Measurements from ENCODE around the gene NR5A2.

- TF ChIP-seq CTCF (IDR thresholded peaks at IDR 0.05): no peak
- no peak for TF ChIP-seq POLR2AphosphoS5 (IDR thresholded peaks at IDR 0.05)
- no peak for TF ChIP-seq EP300 (IDR thresholded peaks at IDR 0.05)
- no peak for TF ChIP-seq POLR2A (IDR thresholded peaks at IDR 0.05)
Measured at GRCh38 chr1:200134116-200134515, 106.6 kb downstream of the NR5A2 start.
